ENCODE measurements around the gene GALNT5.

GALNT5 gene

GRCh38 chr2:157363612-157364101 lies 106.2 kb downstream of the GALNT5 start:
- DNase-seq (ENCODE audit: low spot score in 2 of 2) (no peak), ATAC-seq (ENCODE audit: low read depth) (peak; percentile 49)
- H3K27me3 Mint-ChIP-seq: no peaks in the 10 kb centered on the region
- H3K9me3 Mint-ChIP-seq: peaks cover 11% of the 10 kb centered on the region
- peaks cover 16% of the 10 kb centered on the region for H3K4me1 Mint-ChIP-seq
- peaks cover 20% of the 10 kb centered on the region for H3K36me3 Mint-ChIP-seq
- peak overlapping the region; percentile 48 for H3K27ac Mint-ChIP-seq
- no peak overlapping the region for H3K4me3 Mint-ChIP-seq
